Right lung (tissue), 5 donors: ENCODE results near the gene BCAS3. TPM values are rescaled to one million over a fixed set of nuclear protein-coding genes. Genes with fewer than 3 reads are reported as not detected.
"Not testable (repeated sequence)": the region's sequence is repeated elsewhere in the genome, so short reads cannot be mapped to it uniquely, and the experiment has no call there.

Source experiments
- DNase-seq, 2 donors: peaks; one replicate each; pipeline ENCODE4 v3.0.0-alpha.2; 2013
- polyA plus RNA-seq, 5 donors: library from polyadenylated mRNA; unstranded; fragments of 120-200 nt; gene quantifications; one replicate each; pipeline versions ENCODE4 v1.2.1 to v1.2.3, GENCODE V29; 2013; ENCODE audit warnings: inconsistent platforms in 1 of 5, low replicate concordance in 1 of 5; ENCODE audit not compliant: insufficient read length in 5 of 5, insufficient read depth in 1 of 5

Gene BCAS3
- polyA plus RNA-seq, 5 donors = 21.9 to 29.2 (median 27.8) TPM

DNA sequence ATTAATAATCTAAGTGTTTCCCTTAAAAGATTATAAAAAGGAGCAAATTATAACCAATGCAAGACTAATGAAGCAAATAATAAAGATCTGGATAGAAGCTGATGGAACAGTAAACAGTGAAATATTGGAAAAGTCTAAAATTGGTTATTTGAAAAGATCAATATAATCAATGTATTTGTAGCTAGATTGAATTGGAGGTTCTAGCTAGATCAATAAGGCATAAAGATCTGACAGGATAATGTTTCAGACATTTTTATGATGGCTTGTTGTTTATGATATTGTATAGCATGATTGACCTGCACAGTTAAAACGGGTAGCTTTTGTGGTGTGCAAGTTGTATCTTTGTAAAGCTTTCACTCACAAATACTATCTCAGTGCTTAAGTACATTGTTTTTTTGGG, 245.3 kb downstream of the BCAS3 start:
- DNase-seq = no peak

GRCh38 chr17:60926466-60927183, 249.0 kb downstream of the BCAS3 start:
- DNase-seq = no peak

DNA sequence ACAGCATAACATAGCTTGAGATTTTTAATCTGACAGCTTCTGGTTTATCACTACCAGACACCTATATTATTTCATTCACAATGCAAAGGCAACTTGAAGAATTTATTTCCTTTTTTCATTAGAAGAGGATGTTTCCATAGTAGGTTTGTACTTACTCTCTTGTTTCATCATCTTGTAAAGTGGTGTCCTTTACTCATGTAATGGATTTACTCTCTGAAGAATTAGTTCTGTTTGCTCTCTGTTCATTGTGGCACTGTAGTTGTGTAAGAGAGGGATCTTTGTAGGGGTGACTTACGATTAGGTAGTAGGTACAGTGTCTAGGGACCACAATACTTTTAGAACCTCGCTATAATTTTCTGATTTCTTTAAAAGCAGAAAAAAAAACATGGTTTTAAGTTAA, 256.1 kb downstream of the BCAS3 start:
- DNase-seq = no peak

DNA sequence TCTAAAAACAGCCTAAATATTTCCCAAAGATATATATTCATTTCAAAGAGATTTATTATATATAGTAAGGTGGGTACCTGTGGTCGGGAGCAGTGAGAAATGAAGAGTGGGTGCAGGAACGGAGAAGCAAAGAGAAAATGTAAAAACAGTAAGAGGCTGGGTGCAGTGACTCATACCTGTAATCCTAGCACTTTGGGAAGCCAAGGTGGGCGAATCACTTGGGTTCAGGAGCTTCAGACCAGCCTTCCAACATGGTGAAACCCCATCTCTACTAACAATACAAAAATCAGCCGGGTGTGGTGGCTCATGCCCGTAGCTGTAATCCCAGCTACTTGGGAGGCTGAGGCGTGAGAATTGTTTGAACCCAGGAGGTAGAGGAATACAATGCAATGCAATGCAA, 257.1 kb downstream of the BCAS3 start:
- no peak for DNase-seq

DNA sequence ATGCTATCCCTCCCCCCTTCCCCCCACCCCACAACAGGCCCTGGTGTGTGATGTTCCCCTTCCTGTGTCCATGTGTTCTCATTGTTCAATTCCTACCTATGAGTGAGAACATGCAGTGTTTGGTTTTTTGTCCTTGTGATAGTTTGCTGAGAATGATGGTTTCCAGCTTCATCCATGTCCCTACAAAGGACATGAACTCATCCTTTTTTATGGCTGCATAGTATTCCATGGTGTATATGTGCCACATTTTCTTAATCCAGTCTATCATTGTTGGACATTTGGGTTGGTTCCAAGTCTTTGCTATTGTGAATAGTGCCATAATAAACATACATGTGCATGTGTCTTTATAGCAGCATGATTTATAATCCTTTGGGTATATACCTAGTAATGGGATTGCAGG, 258.3 kb downstream of the BCAS3 start:
- DNase-seq = not testable (repeated sequence)

- DNase-seq = no peak
Observed at GRCh38 chr17:60939318-60939717, 261.7 kb downstream of the BCAS3 start.

DNA sequence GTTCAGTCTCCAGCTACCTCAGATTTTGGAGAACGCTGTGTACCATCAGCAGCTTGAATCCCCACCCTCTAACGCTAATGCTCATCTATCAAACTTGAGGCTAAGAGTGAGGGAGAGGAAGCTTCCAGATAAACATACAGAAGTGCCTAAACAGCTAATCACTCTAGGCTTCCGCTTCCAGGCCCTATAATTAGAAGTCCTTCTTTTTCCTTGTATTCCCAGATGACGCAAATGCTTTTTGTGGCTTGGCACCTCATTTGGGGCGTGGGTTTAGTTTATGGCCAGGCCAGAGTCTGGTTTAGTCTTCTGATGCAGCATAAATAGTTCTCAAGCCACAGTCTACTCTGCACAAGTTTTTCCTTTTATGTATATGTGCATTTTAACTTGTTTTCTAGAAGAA, 263.4 kb downstream of the BCAS3 start:
- peak; percentile 86 to 89 for DNase-seq

DNA sequence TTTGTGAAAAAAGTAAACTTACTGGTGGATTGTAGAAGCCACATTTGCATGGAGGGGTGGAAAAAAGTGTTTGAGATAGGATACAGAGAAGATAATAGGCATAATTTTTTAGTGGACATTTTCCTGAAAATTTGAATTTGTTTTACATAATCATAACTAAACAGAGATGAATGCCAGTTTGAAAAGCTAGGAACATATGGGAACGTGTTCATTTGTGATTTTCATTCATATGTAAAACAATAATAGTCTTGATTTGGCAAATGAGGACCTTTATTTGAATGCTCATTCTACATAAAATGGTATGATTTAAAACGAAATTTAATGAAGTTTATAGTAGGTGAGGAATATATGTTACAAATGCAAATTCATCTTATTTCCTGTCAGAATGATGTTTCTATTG, 263.9 kb downstream of the BCAS3 start:
- no peak for DNase-seq

DNA sequence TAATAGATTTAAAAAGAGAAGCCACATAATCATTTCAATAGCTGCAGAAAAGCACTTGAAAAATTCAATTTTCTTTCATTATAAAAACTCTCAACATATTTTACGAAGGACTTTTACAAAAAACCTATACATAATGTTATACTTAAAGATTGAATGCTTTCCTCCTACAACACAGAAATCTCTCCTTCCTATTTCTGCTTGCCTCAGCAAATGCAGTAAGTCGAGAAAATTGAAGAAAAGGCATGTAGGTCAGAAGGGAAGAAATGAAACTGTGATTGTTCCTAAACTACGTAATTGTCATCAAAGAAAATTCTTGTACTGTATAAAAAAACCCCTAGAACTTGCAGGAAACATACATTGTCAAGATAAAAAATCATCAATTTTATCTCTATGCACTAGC, 267.1 kb downstream of the BCAS3 start:
- DNase-seq = no peak

DNA sequence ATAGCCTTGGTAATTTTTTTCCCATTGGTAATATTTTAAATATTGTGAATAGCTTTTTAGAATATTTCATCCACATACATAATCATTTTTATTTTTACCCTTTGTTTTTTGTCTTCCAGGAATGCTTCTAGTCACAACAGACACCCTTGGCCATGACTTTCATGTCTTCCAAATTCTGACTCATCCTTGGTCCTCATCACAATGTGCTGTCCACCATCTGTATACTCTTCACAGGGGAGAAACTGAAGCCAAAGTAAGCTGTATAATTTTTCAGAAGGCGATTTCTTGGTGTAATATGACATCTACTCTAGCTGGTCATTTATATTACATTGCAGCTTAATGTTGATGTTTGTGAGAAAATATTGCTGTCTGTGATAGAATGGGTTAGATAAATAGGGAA, 269.4 kb downstream of the BCAS3 start:
- DNase-seq = no peak

DNA sequence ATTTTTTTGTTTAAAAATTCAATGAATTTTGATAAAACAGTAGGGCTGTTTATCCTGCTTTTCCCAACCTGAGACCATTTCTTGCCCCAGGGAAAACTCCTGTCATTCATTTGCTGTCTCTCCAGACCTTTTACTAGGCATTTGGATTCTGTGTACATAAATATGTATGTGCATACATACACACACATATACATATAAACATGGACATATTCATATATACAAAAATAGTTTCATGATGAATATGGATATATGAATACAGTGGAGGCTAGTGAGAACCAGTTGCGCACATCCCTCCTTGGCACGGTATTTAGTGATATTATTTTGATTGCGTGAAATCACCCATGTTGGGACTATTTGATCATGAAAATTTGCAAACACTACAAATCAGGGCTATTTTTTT, 269.9 kb downstream of the BCAS3 start:
- no peak for DNase-seq

- DNase-seq = no peak
Observed at GRCh38 chr17:60952747-60953146, 275.1 kb downstream of the BCAS3 start.

- no peak for DNase-seq
Observed at GRCh38 chr17:60959011-60959410, 281.4 kb downstream of the BCAS3 start.

GRCh38 chr17:60959696-60960095, 282.0 kb downstream of the BCAS3 start:
- no peak for DNase-seq

GRCh38 chr17:60960398-60961065, 282.9 kb downstream of the BCAS3 start:
- no peak for DNase-seq

- DNase-seq = no peak
Observed at GRCh38 chr17:60964160-60964559, 286.5 kb downstream of the BCAS3 start.

DNA sequence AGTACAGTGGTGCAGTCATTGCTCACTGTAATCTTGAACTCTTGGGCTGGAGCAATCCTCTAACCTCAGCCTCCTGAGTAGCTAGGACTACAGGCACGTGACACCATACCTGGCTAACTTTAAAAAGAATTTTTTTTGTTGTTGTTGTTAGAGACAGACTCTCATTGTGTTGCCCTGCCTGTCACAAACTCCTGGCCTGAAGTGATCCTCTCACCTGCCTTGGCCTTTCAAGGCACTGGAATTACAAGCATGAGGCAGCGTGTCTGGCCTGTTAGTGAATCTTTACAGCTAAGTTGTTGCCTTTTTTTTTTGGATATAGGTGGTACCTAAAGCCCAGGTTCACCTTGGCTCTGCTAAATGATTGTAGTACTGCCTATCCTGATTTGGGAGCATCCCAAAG, 290.6 kb downstream of the BCAS3 start:
- no peak for DNase-seq

- no peak for DNase-seq
Observed at GRCh38 chr17:60969500-60970037, 291.9 kb downstream of the BCAS3 start.

DNA sequence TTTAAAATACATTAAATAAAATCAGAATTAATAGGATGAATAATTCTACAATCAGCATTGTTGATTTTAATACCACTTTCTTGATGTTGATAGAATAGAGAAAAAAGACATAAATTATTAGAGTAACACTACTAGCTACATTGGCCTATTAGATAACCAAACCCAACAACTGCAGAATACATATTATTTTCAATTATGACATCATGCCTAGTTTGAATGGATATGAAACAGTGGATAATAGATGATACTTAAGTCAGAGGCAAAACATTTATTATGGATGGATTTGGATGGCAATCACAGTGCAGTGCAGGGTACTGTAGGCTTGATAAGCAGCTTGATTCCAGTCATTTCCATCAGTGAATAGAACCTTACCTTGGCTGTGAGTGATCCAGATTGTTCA, 293.1 kb downstream of the BCAS3 start:
- DNase-seq = no peak

GRCh38 chr17:60971515-60972369, 294.1 kb downstream of the BCAS3 start:
- peak; percentile 55 to 65 for DNase-seq

DNA sequence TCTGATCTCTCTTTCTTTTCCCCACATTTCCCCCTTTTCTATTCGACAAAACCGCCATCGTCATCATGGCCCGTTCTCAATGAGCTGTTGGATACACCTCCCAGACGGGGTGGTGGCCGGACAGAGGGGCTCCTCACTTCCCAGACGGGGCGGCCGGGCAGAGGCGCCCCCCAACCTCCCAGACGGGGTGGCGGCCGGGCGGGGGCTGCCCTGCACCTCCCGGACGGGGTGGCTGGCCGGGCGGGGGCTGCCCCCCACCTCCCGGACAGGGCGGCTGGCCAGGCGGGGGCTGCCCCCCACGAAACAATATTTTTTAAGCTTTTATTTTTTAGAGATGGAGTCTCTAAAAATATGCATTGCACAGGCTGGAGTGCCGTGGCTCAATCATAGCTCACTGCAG, 299.2 kb downstream of the BCAS3 start:
- DNase-seq = not testable (repeated sequence)

DNA sequence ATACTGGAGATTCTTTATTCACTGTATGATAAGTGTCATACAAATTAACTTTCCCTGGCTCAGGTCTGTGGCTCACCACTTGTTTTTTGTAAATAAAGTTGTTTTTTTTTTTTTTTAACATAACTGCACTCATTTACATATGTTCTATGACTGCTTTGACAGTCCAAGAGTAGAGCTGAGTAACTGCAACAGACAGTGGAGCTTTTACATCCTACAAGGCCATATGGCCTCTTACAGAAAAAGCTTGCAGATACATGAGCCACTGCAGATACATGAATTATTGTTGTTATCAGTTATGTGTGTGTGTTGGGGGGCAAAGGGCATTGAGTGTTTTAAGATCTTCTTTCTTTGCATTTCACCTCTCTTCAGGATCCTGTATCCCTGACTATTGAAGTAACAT, 311.7 kb downstream of the BCAS3 start:
- DNase-seq = no peak
